ENCODE measurements around the gene PLEKHA8. TPM values are rescaled to one million over a fixed set of nuclear protein-coding genes. Genes with fewer than 3 reads are reported as not detected.

PLEKHA8 gene
- total RNA-seq, 2 donors from 2014 or later = 11.7 to 14.9 TPM

GRCh38 chr7:30102281-30102680 lies 74.1 kb downstream of the PLEKHA8 start:
- Histone ChIP-seq H3K9ac (ENCODE audit: low read depth in 2 of 2, low read length in 2 of 2) (no peak overlapping the region), H3K27me3 (no peaks in the 10 kb centered on the region), H3K27ac (no peak overlapping the region), H3K36me3 (no peaks in the 10 kb centered on the region), H3K9me3 (no peaks in the 10 kb centered on the region), H3K4me3 (no peak overlapping the region), H3K4me1 (no peaks in the 10 kb centered on the region)
- no peak for DNase-seq
- no peak for TF ChIP-seq CTCF (IDR thresholded peaks at IDR 0.05)
- intact Hi-C loops (cut with DNase I) = no loop called here

- no peak overlapping the region for H3K9ac ChIP-seq (ENCODE audit: low read depth in 2 of 2, low read length in 2 of 2)
- no peak overlapping the region for H3K4me3 ChIP-seq
- H3K4me1 ChIP-seq = no peaks in the 10 kb centered on the region
- intact Hi-C loops (cut with DNase I) = no loop called here
- no peak for DNase-seq
- no peak overlapping the region for H3K27ac ChIP-seq
- H3K9me3 ChIP-seq = no peaks in the 10 kb centered on the region
- no peak for TF ChIP-seq CTCF (IDR thresholded peaks at IDR 0.05)
- H3K36me3 ChIP-seq = no peaks in the 10 kb centered on the region
- no peaks in the 10 kb centered on the region for H3K27me3 ChIP-seq
Observed at GRCh38 chr7:30104157-30104556, 75.9 kb downstream of the PLEKHA8 start.

GRCh38 chr7:30112103-30112713 lies 84.0 kb downstream of the PLEKHA8 start:
- Histone ChIP-seq H3K27me3 (no peaks in the 10 kb centered on the region), H3K9ac (ENCODE audit: low read depth in 2 of 2, low read length in 2 of 2) (no peak overlapping the region), H3K27ac (no peak overlapping the region), H3K9me3 (no peaks in the 10 kb centered on the region), H3K36me3 (no peaks in the 10 kb centered on the region), H3K4me1 (no peaks in the 10 kb centered on the region), H3K4me3 (no peak overlapping the region)
- intact Hi-C loops (cut with DNase I) = no loop called here
- no peak for DNase-seq
- TF ChIP-seq CTCF (IDR thresholded peaks at IDR 0.05) = no peak

- Histone ChIP-seq H3K27me3 (no peaks in the 10 kb centered on the region), H3K4me1 (no peaks in the 10 kb centered on the region), H3K4me3 (no peak overlapping the region), H3K9me3 (no peaks in the 10 kb centered on the region), H3K36me3 (no peaks in the 10 kb centered on the region), H3K27ac (no peak overlapping the region), H3K9ac (ENCODE audit: low read depth in 2 of 2, low read length in 2 of 2) (no peak overlapping the region)
- no peak for TF ChIP-seq CTCF (IDR thresholded peaks at IDR 0.05)
- intact Hi-C loops (cut with DNase I) = no loop called here
- no peak for DNase-seq
Observed at GRCh38 chr7:30113144-30113543, 84.9 kb downstream of the PLEKHA8 start.

- intact Hi-C loops (cut with DNase I) = no loop called here
- no peak overlapping the region for H3K27ac ChIP-seq
- no peaks in the 10 kb centered on the region for H3K27me3 ChIP-seq
- DNase-seq = no peak
- H3K4me1 ChIP-seq = no peaks in the 10 kb centered on the region
- no peak overlapping the region for H3K9ac ChIP-seq (ENCODE audit: low read depth in 2 of 2, low read length in 2 of 2)
- no peak overlapping the region for H3K4me3 ChIP-seq
- H3K9me3 ChIP-seq = no peaks in the 10 kb centered on the region
- H3K36me3 ChIP-seq = no peaks in the 10 kb centered on the region
- no peak for TF ChIP-seq CTCF (IDR thresholded peaks at IDR 0.05)
Observed at GRCh38 chr7:30114536-30115238, 86.5 kb downstream of the PLEKHA8 start.
